IMR-90 (cell line): ENCODE results near the gene ANGPTL4. TPM values are rescaled to one million over a fixed set of nuclear protein-coding genes. Genes with fewer than 3 reads are reported as not detected.

Source experiments
- ATAC-seq: fragments of 200-7000 bp; cut with Tn5 transposase; 2 replicates; pipeline ENCODE4 v1.9.1; 2020; ENCODE audit warnings: low read depth, mild to moderate bottlenecking, moderate library complexity
- BruUV-seq: library from RNA; stranded (reverse); fragments of 400-500 nt; replicated peaks from 2 replicates; lab custom pipeline; 2021; lab: Mats Ljungman, UMichigan
- CTCF ChIA-PET: fragments of 300-600 bp; formaldehyde crosslinking; extraction: SDS; loops from one replicate; lab custom pipeline; 2021; ENCODE audit warnings: antibody characterized with exemption; lab: Yijun Ruan, JAX
- POLR2A ChIA-PET: fragments of 300-600 bp; sonication (Branson Sonifier 250); formaldehyde crosslinking; loops from one replicate; lab custom pipeline; 2022; ENCODE audit warnings: antibody characterized with exemption; ENCODE audit not compliant: unreplicated experiment; lab: Charles Lee
- DNase-seq: peaks from one replicate; pipeline ENCODE4 v3.0.0; 2013
- H2AFZ ChIP-seq: replicated peaks from 2 replicates; pipeline ENCODE3; 2013; ENCODE audit warnings: low read length, mild to moderate bottlenecking; ENCODE audit not compliant: poor library complexity
- H2AK5ac ChIP-seq: 2 replicates; pipeline ENCODE4 v1.6.1; 2013; ENCODE audit warnings: low read depth, low read length, inconsistent platforms
- H2AK9ac ChIP-seq: replicated peaks from 2 replicates; pipeline ENCODE3; 2013; ENCODE audit warnings: mild to moderate bottlenecking, low read depth, low read length, moderate library complexity; ENCODE audit not compliant: poor library complexity
- H2BK120ac ChIP-seq: 2 replicates; pipeline ENCODE4 v1.6.1; 2013; ENCODE audit warnings: low read depth, low read length, inconsistent platforms
- H2BK15ac ChIP-seq: 3 replicates; pipeline ENCODE4 v1.6.1; 2013; ENCODE audit warnings: low read depth, low read length, inconsistent platforms
- H2BK20ac ChIP-seq: 2 replicates; pipeline ENCODE4 v1.6.1; 2013; ENCODE audit warnings: low read depth, mild to moderate bottlenecking, inconsistent platforms, low read length, moderate library complexity
- H2BK5ac ChIP-seq: 2 replicates; pipeline ENCODE4 v1.6.1; 2013; ENCODE audit warnings: mild to moderate bottlenecking, low read depth, low read length, inconsistent platforms; ENCODE audit not compliant: poor library complexity, severe bottlenecking
- H3K14ac ChIP-seq: replicated peaks from 2 replicates; pipeline ENCODE4 v1.6.1; 2013; ENCODE audit warnings: low read depth, low read length, inconsistent platforms
- H3K18ac ChIP-seq: 2 replicates; pipeline ENCODE4 v1.6.1; 2013; ENCODE audit warnings: low read depth, low read length, control low read depth
- H3K23ac ChIP-seq: 2 replicates; pipeline ENCODE4 v1.6.1; 2013; ENCODE audit warnings: low read depth, low read length, inconsistent platforms
- H3K27ac ChIP-seq: 2 replicates; pipeline ENCODE4 v1.5.1; 2013; ENCODE audit warnings: mild to moderate bottlenecking, control low read depth, low read length; ENCODE audit not compliant: insufficient read depth
- H3K27me3 ChIP-seq: 2 replicates; pipeline ENCODE4 v1.6.1; 2013; ENCODE audit warnings: low read length; ENCODE audit not compliant: control insufficient read depth, insufficient read depth
- H3K36me3 ChIP-seq: 2 replicates; pipeline ENCODE4 v1.6.1; 2013; ENCODE audit warnings: low read length, mixed read lengths; ENCODE audit not compliant: control insufficient read depth, insufficient read depth
- H3K4ac ChIP-seq: 2 replicates; pipeline ENCODE4 v1.6.1; 2013; ENCODE audit warnings: low read depth, low read length, inconsistent platforms
- H3K4me1 ChIP-seq: 2 replicates; pipeline ENCODE4 v1.6.1; 2013; ENCODE audit warnings: low read length, mixed read lengths; ENCODE audit not compliant: control insufficient read depth, insufficient read depth
- H3K4me2 ChIP-seq: 2 replicates; pipeline ENCODE4 v1.6.1; 2013; ENCODE audit warnings: low read depth, mild to moderate bottlenecking, control low read depth, low read length, moderate library complexity
- H3K4me3 ChIP-seq: 2 replicates; pipeline ENCODE4 v1.5.1; 2013; ENCODE audit warnings: low read depth, mild to moderate bottlenecking, control low read depth, low read length, moderate library complexity; ENCODE audit not compliant: insufficient read depth
- H3K56ac ChIP-seq: 2 replicates; pipeline ENCODE4 v1.6.1; 2013; ENCODE audit warnings: low read length, inconsistent platforms; ENCODE audit not compliant: insufficient read depth; ENCODE audit errors: extremely low read depth
- H3K79me1 ChIP-seq, 2 experiments: 2 replicates each; pipeline ENCODE4 v1.6.1; 2013; ENCODE audit warnings: low read length in 2 of 2, inconsistent platforms in 1 of 2, low read depth in 1 of 2
- H3K9ac ChIP-seq: 2 replicates; pipeline ENCODE4 v1.6.1; 2013; ENCODE audit warnings: low read depth, low read length, control low read depth
- H3K9me1 ChIP-seq: 2 replicates; pipeline ENCODE4 v1.6.1; 2013; ENCODE audit warnings: low read length, inconsistent platforms; ENCODE audit not compliant: insufficient read depth
- H3K9me3 ChIP-seq: 2 replicates; pipeline ENCODE4 v1.6.1; 2013; ENCODE audit warnings: low read length; ENCODE audit not compliant: control insufficient read depth, insufficient read depth
- H4K20me1 ChIP-seq: 2 replicates; pipeline ENCODE4 v1.6.1; 2013; ENCODE audit warnings: low read length, inconsistent platforms; ENCODE audit not compliant: insufficient read depth
- H4K5ac ChIP-seq: 2 replicates; pipeline ENCODE4 v1.6.1; 2013; ENCODE audit warnings: mild to moderate bottlenecking, low read depth, low read length, control low read depth
- H4K8ac ChIP-seq, 2 experiments: 2 replicates each; pipeline ENCODE4 v1.6.1; 2013; ENCODE audit warnings: low read depth in 2 of 2, low read length in 2 of 2, control low read depth in 1 of 2, inconsistent platforms in 1 of 2
- H4K91ac ChIP-seq: 2 replicates; pipeline ENCODE4 v1.6.1; 2013; ENCODE audit warnings: low read depth, low read length, inconsistent platforms; ENCODE audit not compliant: insufficient read depth
- CEBPB ChIP-seq: IDR thresholded peaks from 2 replicates; pipeline ENCODE4 v1.6.1; 2012; ENCODE audit warnings: low read depth, low read length, improper control_type of control experiment
- MAFK ChIP-seq: IDR thresholded peaks from 2 replicates; pipeline ENCODE4 v1.6.1; 2012; ENCODE audit warnings: low read depth, low read length, improper control_type of control experiment
- MXI1 ChIP-seq: IDR thresholded peaks from 2 replicates; pipeline ENCODE4 v1.6.1; 2012; ENCODE audit warnings: low read depth, mild to moderate bottlenecking, low read length, moderate library complexity, borderline replicate concordance
- POLR2A ChIP-seq: IDR thresholded peaks from 2 replicates; pipeline ENCODE4 v1.6.1; 2012; ENCODE audit warnings: mild to moderate bottlenecking, low read depth, low read length
- RCOR1 ChIP-seq: IDR thresholded peaks from 2 replicates; pipeline ENCODE4 v1.6.1; 2012; ENCODE audit warnings: mild to moderate bottlenecking, low read length, improper control_type of control experiment; ENCODE audit not compliant: insufficient replicate concordance
- SMC3 ChIP-seq: fragments of 150-350 bp; IDR thresholded peaks from 2 replicates; pipeline ENCODE4 v1.6.1; 2016; ENCODE audit warnings: low read depth, mild to moderate bottlenecking, antibody characterized with exemption, low read length, moderate library complexity
- WGBS, 2 experiments: methylation state at CpG; one replicate each; pipeline versions ENCODE4 v1.1.5 to v1.1.7; 2013; ENCODE audit warnings: missing lambda C conversion rate in 2 of 2; ENCODE audit not compliant: insufficient read length in 1 of 2; ENCODE audit errors: extremely low coverage in 2 of 2; 5-methylcytosine and 5-hydroxymethylcytosine counted together
- dilution Hi-C: fragments of 300-500 bp; cut with HindIII; formaldehyde crosslinking; loops from one replicate; pipeline ENCODE4 v1.14.3; 2018; ENCODE audit warnings: low sequenced_read_pairs; ENCODE audit not compliant: unreplicated experiment
- in situ Hi-C: fragments of 300-500 bp; cut with MboI; formaldehyde crosslinking; loops from 3 replicates; pipeline ENCODE4 v1.14.3; 2019; ENCODE audit warnings: low sequenced_read_pairs, inconsistent platforms, mixed read lengths
- intact Hi-C: fragments of 100-400 bp; cut with micrococcal nuclease; formaldehyde crosslinking; loops from 2 replicates; pipeline ENCODE4 v1.10.0; 2022
- polyA plus RNA-seq, 3 experiments: library from polyadenylated mRNA; depleted of rRNA; stranded (reverse); fragments of >200 nt; gene quantifications; 2 replicates each; pipeline ENCODE4 v1.2.3, GENCODE V29; 2012; ENCODE audit warnings: low replicate concordance in 1 of 3
- total RNA-seq: library from RNA; depleted of rRNA; stranded (reverse); fragments of >200 nt; gene quantifications from 2 replicates; pipeline ENCODE4 v1.2.3, GENCODE V29; 2012
- TF ChIP-seq, protein P1 (sequence below): fragments of 150-350 bp; IDR thresholded peaks from 2 replicates; pipeline ENCODE4 v1.6.1; 2016; ENCODE audit warnings: low read depth, mild to moderate bottlenecking, low read length, moderate library complexity, borderline replicate concordance

Gene ANGPTL4
- total and polyA plus RNA-seq, 2 of the 4 experiments (the other 2 are of a cell fraction): 1.4 to 19.1 TPM

DNA sequence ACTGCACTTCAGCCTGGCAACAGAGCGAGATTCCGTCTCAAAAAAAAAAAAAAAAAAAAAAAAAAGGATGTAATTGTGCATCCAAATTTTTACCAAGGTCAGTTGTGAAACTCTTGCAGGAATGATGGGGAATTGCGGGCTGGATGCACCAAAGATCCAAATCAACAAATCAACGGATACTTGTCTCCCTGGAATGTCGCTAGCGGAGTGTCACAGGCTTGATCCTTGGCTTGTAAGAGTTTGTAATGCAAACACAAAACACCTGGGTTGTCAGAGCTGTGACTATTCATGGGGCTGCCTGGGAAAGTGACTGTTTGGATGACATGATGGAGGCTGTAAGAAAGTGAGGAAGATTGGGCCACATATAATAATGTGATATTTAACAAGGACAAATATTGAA lies 25.1 kb upstream of the ANGPTL4 start:
- H3K4me1 ChIP-seq: peaks cover 4% of the 10 kb centered on the region; the same call in 1 of the 2 replicates
- no peaks in the 10 kb centered on the region for H3K9me3 ChIP-seq
- no peak overlapping the region for H2AFZ ChIP-seq
- ChIA-PET POLR2A (no interaction called here), CTCF (no interaction called here)
- BruUV-seq: no TSS peak
- H2BK20ac ChIP-seq: no peak overlapping the region
- H3K27me3 ChIP-seq: peaks cover 41% of the 10 kb centered on the region
- H3K36me3 ChIP-seq: no peaks in the 10 kb centered on the region
- no peak overlapping the region for H3K27ac ChIP-seq
- no peak overlapping the region for H2BK15ac ChIP-seq
- H3K4ac ChIP-seq: no peak overlapping the region
- no peak overlapping the region for H4K8ac ChIP-seq
- no peak for TF ChIP-seq POLR2A
- no peak for TF ChIP-seq MAFK
- TF ChIP-seq MXI1: no peak
- TF ChIP-seq RCOR1: no peak
- TF ChIP-seq, protein P1, sequence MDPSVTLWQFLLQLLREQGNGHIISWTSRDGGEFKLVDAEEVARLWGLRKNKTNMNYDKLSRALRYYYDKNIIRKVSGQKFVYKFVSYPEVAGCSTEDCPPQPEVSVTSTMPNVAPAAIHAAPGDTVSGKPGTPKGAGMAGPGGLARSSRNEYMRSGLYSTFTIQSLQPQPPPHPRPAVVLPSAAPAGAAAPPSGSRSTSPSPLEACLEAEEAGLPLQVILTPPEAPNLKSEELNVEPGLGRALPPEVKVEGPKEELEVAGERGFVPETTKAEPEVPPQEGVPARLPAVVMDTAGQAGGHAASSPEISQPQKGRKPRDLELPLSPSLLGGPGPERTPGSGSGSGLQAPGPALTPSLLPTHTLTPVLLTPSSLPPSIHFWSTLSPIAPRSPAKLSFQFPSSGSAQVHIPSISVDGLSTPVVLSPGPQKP: no peak
- TF ChIP-seq CEBPB: no peak
- no peak for TF ChIP-seq SMC3
- H2BK120ac ChIP-seq: no peak overlapping the region
- in situ Hi-C loops: no loop called here
- no peak overlapping the region for H3K4me2 ChIP-seq
- H4K91ac ChIP-seq: no peak overlapping the region
- no peak overlapping the region for H3K9ac ChIP-seq
- intact Hi-C loops: no loop called here
- 60% methylated on average over 2 of the region's 6 CpGs; no CpG with 5 or more reads in 1 of the 2 experiments for WGBS, 2 experiments
- no peak overlapping the region for H2BK5ac ChIP-seq
- DNase-seq: no peak
- no peaks in the 10 kb centered on the region for H3K9me1 ChIP-seq
- dilution Hi-C loops: no loop called here
- H3K56ac ChIP-seq: no peak overlapping the region
- no peak overlapping the region for H4K5ac ChIP-seq
- no peak overlapping the region for H2AK5ac ChIP-seq
- H3K18ac ChIP-seq: no peak overlapping the region
- no peak for ATAC-seq
- H2AK9ac ChIP-seq: no peak overlapping the region
- no peak overlapping the region for H3K14ac ChIP-seq
- H3K4me3 ChIP-seq: no peak overlapping the region
- no peak overlapping the region for H3K23ac ChIP-seq
- no peaks in the 10 kb centered on the region for H4K20me1 ChIP-seq
- H3K79me1 ChIP-seq: no peaks in the 10 kb centered on the region
